ENCODE measurements around the gene F2RL3.

- no peak for TF ChIP-seq CTCF (IDR thresholded peaks at IDR 0.05)
- TF ChIP-seq POLR2A (IDR thresholded peaks at IDR 0.05; ENCODE audit: low read depth), result no peak
- TF ChIP-seq POLR2AphosphoS5 (IDR thresholded peaks at IDR 0.05), result no peak
- no peak for TF ChIP-seq EP300 (IDR thresholded peaks at IDR 0.05)
Measured at GRCh38 chr19:16869331-16869972, 19.3 kb upstream of the F2RL3 start.

Data from esophagus muscularis mucosa (tissue), 4 donors.